ENCODE measurements around the gene COL23A1.

COL23A1 gene

DNA sequence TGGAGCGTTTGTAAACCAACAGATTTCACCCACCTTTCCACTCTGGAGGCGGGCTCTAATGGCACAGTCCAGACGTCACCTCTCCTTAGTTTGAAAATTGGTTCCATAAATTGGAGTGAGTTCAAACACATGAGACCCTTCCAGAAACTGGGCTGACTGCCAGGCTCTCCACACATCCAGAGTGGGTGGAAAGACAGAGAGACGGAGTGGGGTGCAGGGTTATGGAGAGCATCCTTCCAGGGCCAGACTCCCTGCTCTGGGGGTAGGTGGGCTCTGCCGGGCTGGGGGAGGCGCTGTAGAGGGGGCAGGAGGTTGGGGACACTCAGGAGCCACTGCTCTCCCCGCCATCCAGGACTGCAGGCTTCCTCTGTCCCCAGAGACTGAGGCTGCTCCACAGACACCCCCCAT lies 252.9 kb downstream of the COL23A1 start:
- no peaks in the 10 kb centered on the region for H3K36me3 Mint-ChIP-seq
- H3K4me1 Mint-ChIP-seq (ENCODE audit: low read depth), result no peaks in the 10 kb centered on the region
- H3K4me3 Mint-ChIP-seq, result no peak overlapping the region
- H3K9me3 Mint-ChIP-seq (ENCODE audit: low read depth), result no peaks in the 10 kb centered on the region
- H3K27me3 Mint-ChIP-seq, result no peaks in the 10 kb centered on the region
- H3K27ac Mint-ChIP-seq, result no peak overlapping the region

DNA sequence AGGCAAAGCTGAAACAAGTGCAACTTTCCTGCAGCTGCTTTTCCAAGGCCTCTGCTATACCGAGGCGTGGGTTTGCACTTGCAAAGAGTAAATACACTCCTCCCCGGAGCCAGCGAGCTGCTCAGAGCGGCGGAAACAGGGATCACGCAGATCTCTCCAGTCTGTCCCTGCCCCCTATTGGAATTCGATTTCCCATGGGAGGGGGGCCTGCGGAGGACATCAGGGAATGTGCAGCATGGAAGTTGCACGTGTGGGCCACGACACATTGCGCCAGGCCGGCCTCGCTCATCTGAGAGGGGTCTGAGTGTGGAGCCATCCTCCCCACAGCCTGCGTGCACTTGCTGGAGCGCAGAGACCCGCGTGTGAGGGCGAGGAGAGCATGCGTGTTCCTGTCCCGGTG lies 253.3 kb downstream of the COL23A1 start:
- no peaks in the 10 kb centered on the region for H3K27me3 Mint-ChIP-seq
- H3K27ac Mint-ChIP-seq, result no peak overlapping the region
- H3K4me1 Mint-ChIP-seq (ENCODE audit: low read depth), result no peaks in the 10 kb centered on the region
- no peak overlapping the region for H3K4me3 Mint-ChIP-seq
- H3K9me3 Mint-ChIP-seq (ENCODE audit: low read depth), result no peaks in the 10 kb centered on the region
- H3K36me3 Mint-ChIP-seq, result no peaks in the 10 kb centered on the region

DNA sequence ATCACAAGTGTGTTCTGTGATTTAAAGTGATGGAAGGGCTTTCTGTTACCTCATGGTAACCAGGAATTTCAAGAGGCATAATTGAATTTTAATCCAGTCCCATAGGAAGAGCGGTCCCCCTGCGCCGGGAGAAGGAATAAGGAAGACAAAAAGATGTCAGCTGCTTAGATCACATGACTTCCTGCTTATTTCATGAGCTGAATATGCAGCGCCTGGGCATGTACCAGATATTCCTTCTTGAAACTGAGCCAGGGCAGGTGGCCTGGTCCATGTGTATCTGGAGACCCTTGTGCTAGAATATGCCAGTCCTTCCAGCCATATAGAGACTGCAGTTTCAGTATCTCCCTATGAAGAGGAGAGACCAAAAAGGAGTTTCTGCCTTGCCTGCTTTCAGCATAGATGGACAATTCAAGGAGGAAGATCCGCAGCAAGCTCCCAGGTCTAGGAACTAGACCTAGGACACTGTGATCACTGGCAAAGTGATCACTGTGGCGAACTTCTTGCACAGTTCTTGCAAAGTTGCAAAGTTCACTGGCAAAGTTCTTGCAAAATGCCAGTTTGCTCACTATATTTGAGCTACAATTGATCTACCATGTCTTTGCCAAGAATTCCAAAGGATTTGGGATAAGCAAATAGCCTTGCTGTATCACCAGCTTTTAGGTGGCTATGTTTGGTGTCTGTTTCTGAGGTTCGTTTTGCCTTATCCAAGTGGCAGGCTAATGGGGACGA lies 254.7 kb downstream of the COL23A1 start:
- H3K4me3 Mint-ChIP-seq, result no peak overlapping the region
- H3K27me3 Mint-ChIP-seq, result no peaks in the 10 kb centered on the region
- no peaks in the 10 kb centered on the region for H3K36me3 Mint-ChIP-seq
- no peak overlapping the region for H3K27ac Mint-ChIP-seq
- H3K4me1 Mint-ChIP-seq (ENCODE audit: low read depth), result peaks cover 3% of the 10 kb centered on the region
- H3K9me3 Mint-ChIP-seq (ENCODE audit: low read depth), result no peaks in the 10 kb centered on the region

- H3K27ac Mint-ChIP-seq, result no peak overlapping the region
- no peaks in the 10 kb centered on the region for H3K9me3 Mint-ChIP-seq (ENCODE audit: low read depth)
- peaks cover 3% of the 10 kb centered on the region for H3K4me1 Mint-ChIP-seq (ENCODE audit: low read depth)
- no peak overlapping the region for H3K4me3 Mint-ChIP-seq
- no peaks in the 10 kb centered on the region for H3K27me3 Mint-ChIP-seq
- H3K36me3 Mint-ChIP-seq, result no peaks in the 10 kb centered on the region
These were observed 255.3 kb downstream of the COL23A1 start for GRCh38 chr5:178334861-178335260.

DNA sequence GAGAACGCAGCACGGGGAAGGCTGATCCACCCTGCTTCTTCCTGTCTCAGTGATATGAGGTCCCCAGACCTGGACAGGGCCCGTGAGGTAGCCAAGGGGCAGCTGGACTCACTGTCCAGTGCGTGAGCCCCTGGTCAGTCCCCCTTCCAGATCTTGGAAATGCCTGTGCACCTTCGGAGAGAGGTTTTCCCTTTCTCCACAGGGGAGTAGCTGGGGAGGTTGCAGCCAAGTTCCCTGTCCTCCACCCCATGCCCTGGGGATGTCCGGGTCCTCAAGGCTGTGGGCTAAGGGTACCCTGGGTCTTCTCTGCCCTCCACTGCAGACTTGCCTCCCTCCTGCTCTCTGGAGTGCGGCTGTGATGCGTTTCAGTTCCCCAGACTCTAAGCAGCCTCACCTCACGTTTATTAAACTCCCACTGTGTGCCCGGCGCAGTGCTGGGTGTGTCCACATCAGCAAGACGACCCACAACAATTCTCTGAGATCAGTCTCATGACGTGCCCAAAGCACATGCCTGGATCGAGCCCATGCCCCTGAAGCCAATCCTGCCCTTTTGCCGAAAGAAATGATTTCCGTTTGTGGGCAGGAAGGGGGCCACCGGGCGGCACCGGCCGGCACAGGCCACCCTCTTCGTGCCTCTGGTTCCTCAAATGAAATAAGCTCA lies 256.2 kb downstream of the COL23A1 start:
- H3K27me3 Mint-ChIP-seq, result no peaks in the 10 kb centered on the region
- H3K4me1 Mint-ChIP-seq (ENCODE audit: low read depth), result peaks cover 3% of the 10 kb centered on the region
- no peaks in the 10 kb centered on the region for H3K36me3 Mint-ChIP-seq
- H3K4me3 Mint-ChIP-seq, result no peak overlapping the region
- no peak overlapping the region for H3K27ac Mint-ChIP-seq
- no peaks in the 10 kb centered on the region for H3K9me3 Mint-ChIP-seq (ENCODE audit: low read depth)

- Mint-ChIP-seq H3K4me3 (no peak overlapping the region), H3K4me1 (ENCODE audit: low read depth) (peaks cover 3% of the 10 kb centered on the region), H3K27me3 (no peaks in the 10 kb centered on the region), H3K9me3 (ENCODE audit: low read depth) (no peaks in the 10 kb centered on the region), H3K36me3 (no peaks in the 10 kb centered on the region), H3K27ac (no peak overlapping the region)
These were observed 258.0 kb downstream of the COL23A1 start for GRCh38 chr5:178332210-178332641.

DNA sequence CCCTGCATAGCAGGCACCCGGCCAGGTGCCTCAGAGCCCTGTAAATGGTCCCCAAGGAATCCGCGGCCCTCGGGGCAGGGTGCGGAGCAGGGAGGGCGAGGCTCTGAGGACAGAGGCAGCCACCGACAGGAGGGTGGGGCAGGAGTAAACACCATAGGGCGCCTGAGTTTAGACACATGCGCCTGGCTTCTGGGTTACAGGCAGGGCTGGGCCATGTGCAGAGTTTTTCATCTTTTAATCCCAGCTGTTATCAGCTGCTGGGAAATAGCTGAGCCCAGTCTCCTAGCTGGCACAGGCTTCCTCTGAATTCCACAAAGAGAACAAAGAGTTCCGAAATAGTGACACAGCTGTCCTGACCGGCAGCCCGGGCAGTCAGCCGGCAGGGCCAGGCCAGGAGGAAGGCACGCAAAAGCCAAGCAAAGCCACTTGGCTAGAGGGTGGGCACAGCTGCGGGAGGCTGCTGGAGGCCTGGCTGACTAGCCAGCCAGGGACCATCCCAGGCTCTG lies 258.6 kb downstream of the COL23A1 start:
- Mint-ChIP-seq H3K4me3 (no peak overlapping the region), H3K27me3 (no peaks in the 10 kb centered on the region), H3K27ac (no peak overlapping the region), H3K9me3 (ENCODE audit: low read depth) (no peaks in the 10 kb centered on the region), H3K36me3 (no peaks in the 10 kb centered on the region), H3K4me1 (ENCODE audit: low read depth) (peaks cover 3% of the 10 kb centered on the region)

GRCh38 chr5:178330791-178331404 lies 259.3 kb downstream of the COL23A1 start:
- no peaks in the 10 kb centered on the region for H3K9me3 Mint-ChIP-seq (ENCODE audit: low read depth)
- H3K27ac Mint-ChIP-seq, result no peak overlapping the region
- peaks cover 3% of the 10 kb centered on the region for H3K4me1 Mint-ChIP-seq (ENCODE audit: low read depth)
- no peak overlapping the region for H3K4me3 Mint-ChIP-seq
- H3K36me3 Mint-ChIP-seq, result no peaks in the 10 kb centered on the region
- H3K27me3 Mint-ChIP-seq, result no peaks in the 10 kb centered on the region

- Mint-ChIP-seq H3K9me3 (ENCODE audit: low read depth) (no peaks in the 10 kb centered on the region), H3K36me3 (no peaks in the 10 kb centered on the region), H3K4me3 (no peak overlapping the region), H3K4me1 (ENCODE audit: low read depth) (peaks cover 3% of the 10 kb centered on the region), H3K27me3 (no peaks in the 10 kb centered on the region), H3K27ac (no peak overlapping the region)
These were observed 261.1 kb downstream of the COL23A1 start for GRCh38 chr5:178328826-178329730.

- peaks cover 3% of the 10 kb centered on the region for H3K4me1 Mint-ChIP-seq (ENCODE audit: low read depth)
- no peak overlapping the region for H3K4me3 Mint-ChIP-seq
- H3K27ac Mint-ChIP-seq, result no peak overlapping the region
- H3K9me3 Mint-ChIP-seq (ENCODE audit: low read depth), result no peaks in the 10 kb centered on the region
- H3K36me3 Mint-ChIP-seq, result no peaks in the 10 kb centered on the region
- H3K27me3 Mint-ChIP-seq, result no peaks in the 10 kb centered on the region
These were observed 262.1 kb downstream of the COL23A1 start for GRCh38 chr5:178327931-178328711.

GRCh38 chr5:178327446-178327845 lies 262.7 kb downstream of the COL23A1 start:
- H3K4me1 Mint-ChIP-seq (ENCODE audit: low read depth), result peaks cover 3% of the 10 kb centered on the region
- no peaks in the 10 kb centered on the region for H3K9me3 Mint-ChIP-seq (ENCODE audit: low read depth)
- no peaks in the 10 kb centered on the region for H3K27me3 Mint-ChIP-seq
- no peak overlapping the region for H3K4me3 Mint-ChIP-seq
- no peaks in the 10 kb centered on the region for H3K36me3 Mint-ChIP-seq
- H3K27ac Mint-ChIP-seq, result no peak overlapping the region

DNA sequence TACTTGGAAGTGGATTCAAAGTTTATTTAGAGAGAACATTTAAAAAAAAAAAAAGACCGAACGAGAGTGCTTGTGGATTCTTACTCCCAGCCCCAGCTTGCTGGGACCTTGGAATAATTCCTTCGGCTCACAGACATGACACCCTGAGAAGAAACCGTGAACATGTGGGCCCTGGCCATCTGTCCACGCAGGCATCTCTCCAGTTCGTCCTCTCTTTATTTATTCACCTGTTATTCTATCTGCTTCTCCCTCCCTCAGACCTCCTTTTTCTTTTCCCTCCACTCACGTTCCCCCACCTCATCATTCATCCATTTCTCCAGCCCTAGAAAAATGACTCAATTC lies 263.8 kb downstream of the COL23A1 start:
- H3K36me3 Mint-ChIP-seq, result no peaks in the 10 kb centered on the region
- no peak overlapping the region for H3K27ac Mint-ChIP-seq
- peaks cover 3% of the 10 kb centered on the region for H3K4me1 Mint-ChIP-seq (ENCODE audit: low read depth)
- no peaks in the 10 kb centered on the region for H3K27me3 Mint-ChIP-seq
- H3K4me3 Mint-ChIP-seq, result no peak overlapping the region
- no peaks in the 10 kb centered on the region for H3K9me3 Mint-ChIP-seq (ENCODE audit: low read depth)

DNA sequence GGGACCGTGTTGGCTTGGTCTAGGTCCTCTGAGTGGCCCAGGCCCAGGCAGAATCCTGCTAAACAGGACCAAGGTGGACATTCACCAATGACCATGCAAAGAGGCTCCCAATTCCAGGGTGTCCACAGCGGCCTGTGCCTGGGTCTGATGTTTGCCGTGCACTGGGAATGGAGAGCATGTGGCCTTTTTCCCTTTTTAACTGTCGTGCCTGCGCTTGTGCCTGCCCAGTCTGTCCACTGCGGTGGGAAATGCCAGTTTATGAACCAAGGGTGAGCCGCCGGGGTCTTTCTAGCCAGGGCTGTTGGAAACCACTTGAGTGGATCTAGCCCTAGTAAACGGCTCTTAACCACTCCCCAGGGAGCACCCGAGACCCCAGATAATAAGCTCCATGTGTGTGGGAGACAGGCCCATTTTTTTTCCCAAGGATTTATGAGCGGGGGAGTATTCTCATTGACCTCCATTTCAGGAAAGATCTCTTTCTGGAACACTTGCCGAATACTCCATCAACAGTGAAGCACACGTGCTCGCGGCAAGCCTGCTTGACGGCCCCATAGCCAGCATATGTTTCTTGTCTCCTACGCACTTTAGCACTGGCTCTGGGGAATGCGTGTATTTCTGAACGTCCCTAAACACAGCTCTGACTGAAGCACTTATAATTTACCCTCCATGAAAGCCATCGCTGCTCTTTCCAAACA lies 264.4 kb downstream of the COL23A1 start:
- Mint-ChIP-seq H3K9me3 (ENCODE audit: low read depth) (no peaks in the 10 kb centered on the region), H3K4me3 (no peak overlapping the region), H3K27ac (no peak overlapping the region), H3K4me1 (ENCODE audit: low read depth) (peaks cover 3% of the 10 kb centered on the region), H3K27me3 (no peaks in the 10 kb centered on the region), H3K36me3 (no peaks in the 10 kb centered on the region)

GRCh38 chr5:178325311-178325678 lies 264.9 kb downstream of the COL23A1 start:
- no peaks in the 10 kb centered on the region for H3K4me1 Mint-ChIP-seq (ENCODE audit: low read depth)
- no peak overlapping the region for H3K27ac Mint-ChIP-seq
- H3K9me3 Mint-ChIP-seq (ENCODE audit: low read depth), result no peaks in the 10 kb centered on the region
- H3K36me3 Mint-ChIP-seq, result no peaks in the 10 kb centered on the region
- H3K4me3 Mint-ChIP-seq, result no peak overlapping the region
- no peaks in the 10 kb centered on the region for H3K27me3 Mint-ChIP-seq

Data from activated naive CD8-positive, alpha-beta T cell (primary cell).